ENCODE results near the gene SPG7. TPM values are rescaled to one million over a fixed set of nuclear protein-coding genes. Genes with fewer than 3 reads are reported as not detected.

SPG7 gene
- total and polyA plus RNA-seq, 9 of the 15 experiments (the other 6 are each of a cell fraction or from before 2014, with no cell fraction given) = 5.8 to 89.1 (median 49.4) TPM

DNA sequence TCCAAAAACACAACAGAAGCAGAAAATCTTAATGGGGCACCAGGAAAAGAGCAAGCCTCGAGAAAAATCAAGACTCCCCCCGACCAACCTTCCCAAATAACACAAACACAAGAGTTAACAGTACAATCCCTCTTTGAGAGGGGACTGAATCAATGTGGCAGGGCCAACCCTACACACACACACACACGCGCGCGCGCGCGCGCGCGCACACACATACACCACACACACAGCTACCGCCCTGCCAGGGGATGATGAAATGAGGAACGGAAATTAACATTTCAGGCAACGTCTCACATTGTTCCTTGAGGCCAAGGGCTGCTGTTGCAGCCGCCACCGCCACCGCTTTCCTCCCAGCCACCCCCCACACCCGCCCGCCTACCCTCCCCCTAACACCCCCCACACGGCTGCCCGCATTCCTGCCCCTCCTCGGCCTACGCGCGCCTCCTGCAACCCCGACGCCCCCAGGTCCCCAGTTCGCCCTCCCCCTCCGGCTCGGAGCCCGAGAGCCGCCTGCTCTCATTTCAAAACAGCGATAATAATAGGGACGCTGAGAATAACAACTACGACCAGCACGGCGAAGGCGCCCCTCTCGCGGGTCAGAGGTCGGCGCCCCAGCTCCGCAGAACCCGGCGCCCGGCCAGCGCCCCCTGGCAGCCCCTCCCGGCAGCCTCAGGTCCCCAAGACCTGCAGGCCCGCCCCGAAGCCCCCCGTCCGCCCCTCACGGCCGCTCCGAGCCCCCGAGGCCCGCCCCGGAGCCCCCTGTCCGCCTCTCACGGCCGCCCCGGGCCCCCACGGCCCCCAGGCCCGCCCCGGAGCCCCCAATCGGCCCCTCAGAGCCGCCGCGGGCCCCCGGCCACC is 18.9 kb upstream of the SPG7 start (continued):
- TF ChIP-seq, protein P1, sequence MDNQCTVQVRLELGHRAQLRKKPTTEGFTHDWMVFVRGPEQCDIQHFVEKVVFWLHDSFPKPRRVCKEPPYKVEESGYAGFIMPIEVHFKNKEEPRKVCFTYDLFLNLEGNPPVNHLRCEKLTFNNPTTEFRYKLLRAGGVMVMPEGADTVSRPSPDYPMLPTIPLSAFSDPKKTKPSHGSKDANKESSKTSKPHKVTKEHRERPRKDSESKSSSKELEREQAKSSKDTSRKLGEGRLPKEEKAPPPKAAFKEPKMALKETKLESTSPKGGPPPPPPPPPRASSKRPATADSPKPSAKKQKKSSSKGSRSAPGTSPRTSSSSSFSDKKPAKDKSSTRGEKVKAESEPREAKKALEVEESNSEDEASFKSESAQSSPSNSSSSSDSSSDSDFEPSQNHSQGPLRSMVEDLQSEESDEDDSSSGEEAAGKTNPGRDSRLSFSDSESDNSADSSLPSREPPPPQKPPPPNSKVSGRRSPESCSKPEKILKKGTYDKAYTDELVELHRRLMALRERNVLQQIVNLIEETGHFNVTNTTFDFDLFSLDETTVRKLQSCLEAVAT (IDR thresholded peaks at IDR 0.05) = peak; percentile 49 to 56; a peak in 2 of 4 replicates
- TF ChIP-seq, protein P2, sequence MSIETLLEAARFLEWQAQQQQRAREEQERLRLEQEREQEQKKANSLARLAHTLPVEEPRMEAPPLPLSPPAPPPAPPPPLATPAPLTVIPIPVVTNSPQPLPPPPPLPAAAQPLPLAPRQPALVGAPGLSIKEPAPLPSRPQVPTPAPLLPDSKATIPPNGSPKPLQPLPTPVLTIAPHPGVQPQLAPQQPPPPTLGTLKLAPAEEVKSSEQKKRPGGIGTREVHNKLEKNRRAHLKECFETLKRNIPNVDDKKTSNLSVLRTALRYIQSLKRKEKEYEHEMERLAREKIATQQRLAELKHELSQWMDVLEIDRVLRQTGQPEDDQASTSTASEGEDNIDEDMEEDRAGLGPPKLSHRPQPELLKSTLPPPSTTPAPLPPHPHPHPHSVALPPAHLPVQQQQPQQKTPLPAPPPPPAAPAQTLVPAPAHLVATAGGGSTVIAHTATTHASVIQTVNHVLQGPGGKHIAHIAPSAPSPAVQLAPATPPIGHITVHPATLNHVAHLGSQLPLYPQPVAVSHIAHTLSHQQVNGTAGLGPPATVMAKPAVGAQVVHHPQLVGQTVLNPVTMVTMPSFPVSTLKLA (conservative IDR thresholded peaks at IDR 0.05) = peak; percentile 90 to 92
- TF ChIP-seq, protein P3, sequence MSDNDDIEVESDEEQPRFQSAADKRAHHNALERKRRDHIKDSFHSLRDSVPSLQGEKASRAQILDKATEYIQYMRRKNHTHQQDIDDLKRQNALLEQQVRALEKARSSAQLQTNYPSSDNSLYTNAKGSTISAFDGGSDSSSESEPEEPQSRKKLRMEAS (CRISPR knock-in tag; IDR thresholded peaks at IDR 0.05) = peak; percentile 53; the same call in 1 of the 2 replicates
- peak; percentile 73; the same call in 1 of the 2 replicates for TF ChIP-seq HLTF (IDR thresholded peaks at IDR 0.05)
- no peak for TF ChIP-seq HDAC3 (IDR thresholded peaks at IDR 0.05; ENCODE audit: borderline replicate concordance, partially characterized antibody)
- TF ChIP-seq ZBTB7A (IDR thresholded peaks at IDR 0.05; ENCODE audit: borderline replicate concordance, control insufficient read depth, low read depth, low read length) = peak; percentile 93
- TF ChIP-seq ZFX (CRISPR knock-in tag; IDR thresholded peaks at IDR 0.05) = peak; percentile 43; the same call in 1 of the 2 replicates
- TF ChIP-seq SMARCC2 (IDR thresholded peaks at IDR 0.05; ENCODE audit: low read depth) = 0 out of 2 replicates have a peak, but pooled peaks have one; percentile 56
- TF ChIP-seq, protein P4, sequence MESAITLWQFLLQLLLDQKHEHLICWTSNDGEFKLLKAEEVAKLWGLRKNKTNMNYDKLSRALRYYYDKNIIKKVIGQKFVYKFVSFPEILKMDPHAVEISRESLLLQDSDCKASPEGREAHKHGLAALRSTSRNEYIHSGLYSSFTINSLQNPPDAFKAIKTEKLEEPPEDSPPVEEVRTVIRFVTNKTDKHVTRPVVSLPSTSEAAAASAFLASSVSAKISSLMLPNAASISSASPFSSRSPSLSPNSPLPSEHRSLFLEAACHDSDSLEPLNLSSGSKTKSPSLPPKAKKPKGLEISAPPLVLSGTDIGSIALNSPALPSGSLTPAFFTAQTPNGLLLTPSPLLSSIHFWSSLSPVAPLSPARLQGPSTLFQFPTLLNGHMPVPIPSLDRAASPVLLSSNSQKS (CRISPR knock-in tag; IDR thresholded peaks at IDR 0.05) = no peak
- peak; percentile 58 for TF ChIP-seq POLR2A (conservative IDR thresholded peaks at IDR 0.05)
- TF ChIP-seq, protein P5, sequence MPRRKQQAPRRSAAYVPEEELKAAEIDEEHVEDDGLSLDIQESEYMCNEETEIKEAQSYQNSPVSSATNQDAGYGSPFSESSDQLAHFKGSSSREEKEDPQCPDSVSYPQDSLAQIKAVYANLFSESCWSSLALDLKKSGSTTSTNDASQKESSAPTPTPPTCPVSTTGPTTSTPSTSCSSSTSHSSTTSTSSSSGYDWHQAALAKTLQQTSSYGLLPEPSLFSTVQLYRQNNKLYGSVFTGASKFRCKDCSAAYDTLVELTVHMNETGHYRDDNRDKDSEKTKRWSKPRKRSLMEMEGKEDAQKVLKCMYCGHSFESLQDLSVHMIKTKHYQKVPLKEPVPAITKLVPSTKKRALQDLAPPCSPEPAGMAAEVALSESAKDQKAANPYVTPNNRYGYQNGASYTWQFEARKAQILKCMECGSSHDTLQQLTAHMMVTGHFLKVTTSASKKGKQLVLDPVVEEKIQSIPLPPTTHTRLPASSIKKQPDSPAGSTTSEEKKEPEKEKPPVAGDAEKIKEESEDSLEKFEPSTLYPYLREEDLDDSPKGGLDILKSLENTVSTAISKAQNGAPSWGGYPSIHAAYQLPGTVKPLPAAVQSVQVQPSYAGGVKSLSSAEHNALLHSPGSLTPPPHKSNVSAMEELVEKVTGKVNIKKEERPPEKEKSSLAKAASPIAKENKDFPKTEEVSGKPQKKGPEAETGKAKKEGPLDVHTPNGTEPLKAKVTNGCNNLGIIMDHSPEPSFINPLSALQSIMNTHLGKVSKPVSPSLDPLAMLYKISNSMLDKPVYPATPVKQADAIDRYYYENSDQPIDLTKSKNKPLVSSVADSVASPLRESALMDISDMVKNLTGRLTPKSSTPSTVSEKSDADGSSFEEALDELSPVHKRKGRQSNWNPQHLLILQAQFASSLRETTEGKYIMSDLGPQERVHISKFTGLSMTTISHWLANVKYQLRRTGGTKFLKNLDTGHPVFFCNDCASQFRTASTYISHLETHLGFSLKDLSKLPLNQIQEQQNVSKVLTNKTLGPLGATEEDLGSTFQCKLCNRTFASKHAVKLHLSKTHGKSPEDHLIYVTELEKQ (CRISPR knock-in tag; IDR thresholded peaks at IDR 0.05) = no peak
- peak in 1 of 2 experiments; percentile 61; a peak in 2 of 4 replicates for TF ChIP-seq TBL1XR1 (IDR thresholded peaks at IDR 0.05; ENCODE audit: low read length in 2 of 2)
- peak; percentile 97 for TF ChIP-seq MYC (IDR thresholded peaks at IDR 0.05; ENCODE audit: low read depth, low read length)
- TF ChIP-seq MYC (CRISPR knock-in tag; IDR thresholded peaks at IDR 0.05; ENCODE audit: borderline replicate concordance, low read depth) = no peak
- peak; percentile 42 for TF ChIP-seq NFIC (IDR thresholded peaks at IDR 0.05)
- TF ChIP-seq, protein P6, sequence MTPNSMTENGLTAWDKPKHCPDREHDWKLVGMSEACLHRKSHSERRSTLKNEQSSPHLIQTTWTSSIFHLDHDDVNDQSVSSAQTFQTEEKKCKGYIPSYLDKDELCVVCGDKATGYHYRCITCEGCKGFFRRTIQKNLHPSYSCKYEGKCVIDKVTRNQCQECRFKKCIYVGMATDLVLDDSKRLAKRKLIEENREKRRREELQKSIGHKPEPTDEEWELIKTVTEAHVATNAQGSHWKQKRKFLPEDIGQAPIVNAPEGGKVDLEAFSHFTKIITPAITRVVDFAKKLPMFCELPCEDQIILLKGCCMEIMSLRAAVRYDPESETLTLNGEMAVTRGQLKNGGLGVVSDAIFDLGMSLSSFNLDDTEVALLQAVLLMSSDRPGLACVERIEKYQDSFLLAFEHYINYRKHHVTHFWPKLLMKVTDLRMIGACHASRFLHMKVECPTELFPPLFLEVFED (CRISPR knock-in tag; conservative IDR thresholded peaks at IDR 0.05) = 0 out of 2 replicates have a peak, but pooled peaks have one; percentile 8
